Subcutaneous abdominal adipose tissue (tissue), 5 donors: Measurements from ENCODE around the gene AWAT2.

Experiments used
- H3K27ac ChIP-seq: one replicate; pipeline ENCODE4 v1.7.0; 2013; ENCODE audit warnings: low read depth, mild to moderate bottlenecking, inconsistent platforms, low read length, moderate library complexity
- H3K27me3 ChIP-seq, 5 donors: one replicate each; pipeline ENCODE4 v1.7.0; 2013; ENCODE audit warnings: low read length in 5 of 5, inconsistent platforms in 1 of 5; ENCODE audit not compliant: control insufficient read depth in 5 of 5, insufficient read depth in 4 of 5
- H3K36me3 ChIP-seq, 5 donors: one replicate each; pipeline ENCODE4 v1.7.0; 2013; ENCODE audit warnings: low read length in 5 of 5; ENCODE audit not compliant: control insufficient read depth in 5 of 5, insufficient read depth in 5 of 5
- H3K4me1 ChIP-seq, 5 donors: one replicate each; pipeline ENCODE4 v1.7.0; 2013; ENCODE audit warnings: low read length in 5 of 5, mild to moderate bottlenecking in 3 of 5, moderate library complexity in 1 of 5; ENCODE audit not compliant: control insufficient read depth in 5 of 5, insufficient read depth in 5 of 5
- H3K4me3 ChIP-seq, 5 donors: one replicate each; pipeline ENCODE4 v1.7.0; 2013; ENCODE audit warnings: low read length in 5 of 5, low read depth in 1 of 5
- H3K9ac ChIP-seq, 5 donors: one replicate each; pipeline ENCODE4 v1.7.0; 2013; ENCODE audit warnings: low read length in 5 of 5, mild to moderate bottlenecking in 4 of 5, moderate library complexity in 3 of 5
- H3K9me3 ChIP-seq, 5 donors: one replicate each; pipeline ENCODE4 v1.7.0; 2013; ENCODE audit warnings: low read length in 5 of 5; ENCODE audit not compliant: control insufficient read depth in 5 of 5
- donor health status: healthy.
- donor health status: healthy.
- donor health status: healthy.
- donor health status: healthy.
- donor health status: healthy.

AWAT2 gene

GRCh38 chrX:70042399-70043371 is 7.1 kb downstream of the AWAT2 start:
- H3K27ac ChIP-seq: no peak overlapping the region
- no peak overlapping the region for H3K9ac ChIP-seq
- peaks cover 0 to 19% (median 13%) of the 10 kb centered on the region in 5 donors for H3K27me3 ChIP-seq
- H3K9me3 ChIP-seq: peaks cover 0 to 7% (median 4%) of the 10 kb centered on the region in 5 donors
- no peak overlapping the region for H3K4me3 ChIP-seq
- no peaks in the 10 kb centered on the region for H3K36me3 ChIP-seq
- H3K4me1 ChIP-seq: peaks cover 0 to 6% (median 0%) of the 10 kb centered on the region in 5 donors

- Histone ChIP-seq H3K36me3 (no peaks in the 10 kb centered on the region), H3K9ac (no peak overlapping the region), H3K27ac (no peak overlapping the region), H3K27me3 (peaks cover 0 to 19% (median 13%) of the 10 kb centered on the region in 5 donors), H3K4me1 (peaks cover 0 to under 1% (median 0%) of the 10 kb centered on the region in 5 donors), H3K4me3 (no peak overlapping the region), H3K9me3 (peaks cover 0 to 7% (median 4%) of the 10 kb centered on the region in 5 donors)
These were observed 7.7 kb downstream of the AWAT2 start for GRCh38 chrX:70041993-70042392.

GRCh38 chrX:70039758-70040157 is 10.0 kb downstream of the AWAT2 start:
- no peak overlapping the region for H3K9ac ChIP-seq
- H3K36me3 ChIP-seq: no peaks in the 10 kb centered on the region
- no peaks in the 10 kb centered on the region for H3K9me3 ChIP-seq
- no peaks in the 10 kb centered on the region for H3K4me1 ChIP-seq
- no peak overlapping the region for H3K27ac ChIP-seq
- peaks cover 0 to 23% (median 13%) of the 10 kb centered on the region in 5 donors for H3K27me3 ChIP-seq
- no peak overlapping the region for H3K4me3 ChIP-seq

DNA sequence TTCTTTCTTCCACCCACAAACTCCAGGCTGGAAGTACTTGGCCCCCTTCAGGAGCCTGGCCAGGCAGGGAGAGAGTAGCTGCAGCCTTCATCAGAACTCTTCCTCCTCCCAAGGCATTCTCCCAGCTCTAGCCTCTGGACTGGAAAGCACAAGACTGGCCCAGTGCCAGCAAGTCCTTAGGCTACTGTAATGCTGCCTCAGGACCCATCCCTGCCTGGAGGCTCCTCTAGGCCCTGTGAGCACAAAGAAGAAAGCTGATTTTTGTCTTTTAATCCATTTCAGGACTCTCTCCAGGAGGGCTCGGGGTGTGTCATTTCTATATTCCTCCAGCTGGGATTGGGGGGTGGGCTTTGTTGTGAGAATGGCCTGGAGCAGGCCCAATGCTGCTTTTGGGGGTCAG is 10.8 kb downstream of the AWAT2 start:
- no peaks in the 10 kb centered on the region for H3K36me3 ChIP-seq
- H3K4me3 ChIP-seq: no peak overlapping the region
- H3K9ac ChIP-seq: no peak overlapping the region
- no peaks in the 10 kb centered on the region for H3K9me3 ChIP-seq
- no peak overlapping the region for H3K27ac ChIP-seq
- H3K27me3 ChIP-seq: peaks cover 0 to 19% (median 10%) of the 10 kb centered on the region in 5 donors
- H3K4me1 ChIP-seq: no peaks in the 10 kb centered on the region

- Histone ChIP-seq H3K27me3 (peaks cover 0 to 17% (median 10%) of the 10 kb centered on the region in 5 donors), H3K36me3 (no peaks in the 10 kb centered on the region), H3K27ac (no peak overlapping the region), H3K9ac (no peak overlapping the region), H3K4me1 (no peaks in the 10 kb centered on the region), H3K9me3 (no peaks in the 10 kb centered on the region), H3K4me3 (no peak overlapping the region)
These were observed 11.2 kb downstream of the AWAT2 start for GRCh38 chrX:70038515-70038914.

DNA sequence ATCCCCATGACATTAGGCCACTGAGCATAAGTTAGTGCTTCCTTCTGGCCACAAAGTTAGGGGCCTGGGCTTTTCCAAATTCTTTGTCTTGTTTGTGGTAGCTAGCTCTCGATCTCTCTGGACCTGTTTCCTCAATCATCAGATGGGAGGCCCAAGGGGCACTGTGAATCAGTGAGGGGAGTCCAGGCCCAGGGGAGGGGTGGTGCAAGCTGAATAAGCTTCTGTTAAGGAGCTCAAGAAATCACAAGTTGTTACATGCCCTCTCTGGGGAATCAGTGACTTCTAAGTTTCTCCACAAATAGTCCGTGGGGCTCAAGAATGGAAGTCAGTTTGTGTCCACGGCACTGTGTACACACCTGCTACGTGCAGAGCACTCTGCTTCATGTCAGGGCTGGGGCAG is 15.1 kb downstream of the AWAT2 start:
- Histone ChIP-seq H3K4me3 (no peak overlapping the region), H3K27me3 (peaks cover 0 to 15% (median 10%) of the 10 kb centered on the region in 5 donors), H3K4me1 (no peaks in the 10 kb centered on the region), H3K36me3 (no peaks in the 10 kb centered on the region), H3K27ac (no peak overlapping the region), H3K9me3 (no peaks in the 10 kb centered on the region), H3K9ac (no peak overlapping the region)

- no peak overlapping the region for H3K4me3 ChIP-seq
- H3K27ac ChIP-seq: no peak overlapping the region
- peaks cover 0 to 20% (median 14%) of the 10 kb centered on the region in 5 donors for H3K27me3 ChIP-seq
- no peaks in the 10 kb centered on the region for H3K9me3 ChIP-seq
- H3K9ac ChIP-seq: no peak overlapping the region
- no peaks in the 10 kb centered on the region for H3K36me3 ChIP-seq
- H3K4me1 ChIP-seq: no peaks in the 10 kb centered on the region
These were observed 16.2 kb downstream of the AWAT2 start for GRCh38 chrX:70033348-70034051.

DNA sequence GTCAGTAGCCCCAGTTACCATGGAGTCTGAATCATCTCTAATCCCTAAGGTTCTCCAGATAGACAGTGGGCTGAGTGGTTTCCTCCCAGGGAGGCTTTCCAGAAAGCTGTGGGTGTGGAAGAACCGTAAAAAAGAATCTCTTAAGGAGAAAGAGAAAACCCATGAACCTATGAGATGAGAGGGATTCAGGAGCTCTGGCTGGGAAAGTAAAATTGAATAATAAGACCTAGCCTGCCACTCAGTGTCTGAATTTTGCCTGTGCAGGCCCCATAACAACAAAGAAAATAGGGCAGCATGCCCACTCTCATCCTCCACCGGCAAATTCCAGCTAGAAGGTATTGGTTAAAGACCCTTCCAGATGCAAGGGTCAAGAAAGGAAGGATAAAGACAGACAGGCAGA is 16.9 kb downstream of the AWAT2 start:
- Histone ChIP-seq H3K4me1 (no peaks in the 10 kb centered on the region), H3K9me3 (no peaks in the 10 kb centered on the region), H3K36me3 (no peaks in the 10 kb centered on the region), H3K27ac (no peak overlapping the region), H3K27me3 (peaks cover 0 to 20% (median 17%) of the 10 kb centered on the region in 5 donors), H3K4me3 (no peak overlapping the region), H3K9ac (no peak overlapping the region)

DNA sequence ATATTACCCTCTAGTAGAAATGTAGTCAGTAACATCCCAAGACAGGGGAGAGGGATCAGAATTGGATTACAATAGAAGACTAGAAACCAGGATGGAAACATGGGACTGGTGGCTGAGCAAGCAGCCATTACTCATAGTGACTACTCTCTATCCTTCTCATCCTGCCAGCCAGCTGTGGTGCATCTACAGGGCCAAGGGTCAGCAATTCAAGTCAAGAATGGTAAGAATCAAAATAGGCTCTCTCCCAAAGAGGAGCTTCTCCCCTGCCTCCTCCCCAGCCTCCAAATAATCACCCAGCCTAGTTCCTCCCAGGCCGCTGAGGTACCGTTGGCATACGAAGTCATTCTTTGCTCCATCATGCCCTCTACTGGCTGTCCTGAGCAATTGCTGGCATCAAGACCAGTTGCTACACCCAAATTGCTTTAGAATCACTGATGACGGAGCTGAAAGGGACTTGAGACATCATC is 19.4 kb downstream of the AWAT2 start:
- no peak overlapping the region for H3K27ac ChIP-seq
- peaks cover 0 to 7% (median 0%) of the 10 kb centered on the region in 5 donors for H3K4me1 ChIP-seq
- no peak overlapping the region for H3K4me3 ChIP-seq
- no peaks in the 10 kb centered on the region for H3K9me3 ChIP-seq
- peaks cover 0 to 23% (median 20%) of the 10 kb centered on the region in 5 donors for H3K27me3 ChIP-seq
- H3K9ac ChIP-seq: no peak overlapping the region
- no peaks in the 10 kb centered on the region for H3K36me3 ChIP-seq

DNA sequence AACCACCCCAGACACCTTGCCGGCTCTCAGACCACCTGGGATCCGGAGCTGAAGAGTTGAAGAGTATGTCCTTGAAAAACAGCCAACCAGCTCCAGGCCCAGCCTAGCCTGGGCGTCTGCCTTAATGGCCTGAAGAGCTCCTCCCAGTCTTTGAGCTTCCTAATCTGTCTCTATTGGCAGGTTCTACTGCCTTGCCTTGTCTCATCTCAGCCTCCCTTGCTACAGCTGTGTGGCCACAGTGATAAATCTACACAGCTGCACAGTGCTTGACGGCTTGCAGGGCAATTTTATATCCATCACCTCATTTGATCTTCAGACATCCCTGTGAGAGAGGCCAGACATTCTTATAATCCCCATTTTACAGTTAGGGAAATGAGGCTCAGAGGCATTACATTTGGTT is 19.9 kb downstream of the AWAT2 start:
- Histone ChIP-seq H3K36me3 (no peaks in the 10 kb centered on the region), H3K9me3 (no peaks in the 10 kb centered on the region), H3K4me1 (peaks cover 0 to 8% (median 0%) of the 10 kb centered on the region in 5 donors), H3K4me3 (no peak overlapping the region), H3K9ac (no peak overlapping the region), H3K27ac (no peak overlapping the region), H3K27me3 (peaks cover 0 to 24% (median 18%) of the 10 kb centered on the region in 5 donors)
